K562 (cell line): ENCODE measurements around the gene ACADVL. TPM values are rescaled to one million over a fixed set of nuclear protein-coding genes. Genes with fewer than 3 reads are reported as not detected.
A peak's percentile ranks its signal among the peaks of the same experiment; 100 is the strongest.

ENCODE experiments used
- ATAC-seq: fragments of 200-7000 bp; cut with Tn5 transposase; 3 replicates; pipeline ENCODE4 v1.9.1; 2020; ENCODE audit warnings: moderate library complexity
- BruUV-seq: library from RNA; stranded (reverse); fragments of 400-500 nt; replicated peaks from 2 replicates; lab custom pipeline; 2021; lab: Mats Ljungman, UMichigan
- CTCF ChIA-PET: fragments of 300-600 bp; formaldehyde crosslinking; extraction: SDS; loops from one replicate; lab custom pipeline; 2021; ENCODE audit warnings: low intra/inter-chr PET ratio; lab: Yijun Ruan, JAX
- POLR2A ChIA-PET: fragments of 300-600, 350-650 bp; sonication (Branson Sonifier 250); formaldehyde crosslinking; extraction: SDS; loops from one replicate; lab custom pipeline; 2021; ENCODE audit warnings: antibody characterized with exemption, inconsistent platforms; lab: Yijun Ruan, JAX
- DNase-seq, 4 experiments: peaks; one replicate each; pipeline versions ENCODE4 v3.0.0 to v3.0.0-alpha.2; 2011 to 2018; ENCODE audit warnings: low spot score in 3 of 4, mixed read lengths in 3 of 4; ENCODE audit errors: extremely low read depth in 1 of 4
- FAIRE-seq: peaks from 2 replicates; lab custom pipeline; 2011; peaks lifted over from hg19 to GRCh38; lab: Jason Lieb, UNC
- H2AFZ ChIP-seq: 2 replicates; pipeline ENCODE4 v1.6.0; 2011; ENCODE audit warnings: low read depth, low read length, control low read depth, inconsistent platforms
- H3K27ac ChIP-seq: fragments of 200-600 bp; 3 replicates; pipeline ENCODE4 v1.8.0; 2011; ENCODE audit warnings: low read depth, mild to moderate bottlenecking, control low read depth, inconsistent platforms, low read length, moderate library complexity, mixed read lengths; ENCODE audit errors: extremely low read depth
- H3K27me3 ChIP-seq, 2 experiments: fragments of 300-600 bp in 1 of 2; 2 replicates in 1 of 2; 3 replicates in 1 of 2; pipeline versions ENCODE4 v1.6.0 to v1.8.0; 2011; ENCODE audit warnings: inconsistent platforms in 2 of 2, low read length in 2 of 2, mild to moderate bottlenecking in 1 of 2, mixed read lengths in 1 of 2, moderate library complexity in 1 of 2; ENCODE audit not compliant: control insufficient read depth in 2 of 2, insufficient read depth in 2 of 2
- H3K36me3 ChIP-seq: fragments of 300-600 bp; 3 replicates; pipeline ENCODE4 v1.8.0; 2011; ENCODE audit warnings: mild to moderate bottlenecking, low read length, inconsistent platforms; ENCODE audit not compliant: control insufficient read depth, insufficient read depth
- H3K4me1 ChIP-seq, 2 experiments: fragments of 200-600 bp in 1 of 2; replicated peaks in 1 of 2; 2 replicates in 1 of 2; 3 replicates in 1 of 2; pipeline versions ENCODE4 v1.5.1 to v1.8.0; 2011; ENCODE audit warnings: inconsistent platforms in 2 of 2, low read length in 2 of 2, mild to moderate bottlenecking in 1 of 2, mixed read lengths in 1 of 2, moderate library complexity in 1 of 2; ENCODE audit not compliant: control insufficient read depth in 2 of 2, insufficient read depth in 2 of 2
- H3K4me2 ChIP-seq: 2 replicates; pipeline ENCODE4 v1.6.1; 2011; ENCODE audit warnings: low read length, control low read depth, inconsistent platforms, mixed read lengths; ENCODE audit not compliant: insufficient read depth
- H3K4me3 ChIP-seq: fragments of 200-600 bp; sonication (generic), shearing (Covaris generic); 2 replicates; pipeline ENCODE4 v1.5.1; 2016; ENCODE audit warnings: control low read depth, inconsistent platforms
- H3K79me2 ChIP-seq: fragments of 200-600 bp; 3 replicates; pipeline ENCODE4 v1.8.0; 2011; ENCODE audit warnings: low read length, inconsistent platforms; ENCODE audit not compliant: control insufficient read depth, insufficient read depth
- H3K9ac ChIP-seq, 2 experiments: 2 replicates each; pipeline versions ENCODE4 v1.6.0 to v1.6.1; 2011; ENCODE audit warnings: low read depth in 2 of 2, low read length in 2 of 2, control low read depth in 1 of 2, inconsistent platforms in 1 of 2, mild to moderate bottlenecking in 1 of 2, mixed read lengths in 1 of 2; ENCODE audit not compliant: insufficient read depth in 1 of 2
- H3K9me1 ChIP-seq: one replicate; pipeline ENCODE4 v1.6.0; 2011; ENCODE audit warnings: inconsistent platforms, mild to moderate bottlenecking, low read length, moderate library complexity; ENCODE audit not compliant: control insufficient read depth, insufficient read depth
- H3K9me3 ChIP-seq: replicated peaks from 2 replicates; pipeline ENCODE4 v1.5.1; 2011; ENCODE audit warnings: low read depth, low read length, inconsistent platforms; ENCODE audit not compliant: control insufficient read depth, insufficient read depth
- H4K20me1 ChIP-seq: replicated peaks from 2 replicates; pipeline ENCODE4 v1.6.1; 2011; ENCODE audit warnings: low read length, inconsistent platforms, mixed read lengths; ENCODE audit not compliant: control insufficient read depth, insufficient read depth
- ATF1 ChIP-seq, 2 experiments: fragments of 450-650 bp in 1 of 2; IDR thresholded peaks; 2 replicates each; pipeline ENCODE4 v1.6.1; 2016; ENCODE audit warnings: missing compliant biosample characterization in 1 of 2, missing genetic modification characterization in 1 of 2
- BRCA1 ChIP-seq, 2 experiments: fragments of 450-650 bp in 1 of 2; sonication (generic) in 1 of 2; formaldehyde crosslinking in 1 of 2; IDR thresholded peaks; 2 replicates each; pipeline versions ENCODE4 v1.5.0 to v1.6.1; 2017 to 2020; ENCODE audit warnings: mild to moderate bottlenecking in 1 of 2, missing genetic modification reagents in 1 of 2
- HDGF ChIP-seq: fragments of 450-650 bp; IDR thresholded peaks from 2 replicates; pipeline ENCODE4 v1.6.1; 2016
- KDM5B ChIP-seq: fragments of 200-600 bp; sonication (generic); IDR thresholded peaks from 2 replicates; pipeline ENCODE4 v1.6.1; 2012; ENCODE audit warnings: low read depth, mild to moderate bottlenecking, moderate library complexity, low read length, control low read depth, inconsistent platforms; ENCODE audit not compliant: insufficient replicate concordance
- NRF1 ChIP-seq, 2 experiments: fragments of 450-650 bp; IDR thresholded peaks in 1 of 2; conservative IDR thresholded peaks in 1 of 2; 2 replicates each; pipeline ENCODE4 v1.6.1; 2014; ENCODE audit warnings: mild to moderate bottlenecking in 2 of 2
- POLR2G ChIP-seq: fragments of 200-400 bp; formaldehyde crosslinking; IDR thresholded peaks from 2 replicates; pipeline ENCODE4 v1.6.1; 2017; ENCODE audit warnings: low read depth, mild to moderate bottlenecking, antibody characterized with exemption, low read length, moderate library complexity
- ZKSCAN1 ChIP-seq: fragments of 150-350 bp; IDR thresholded peaks from 2 replicates; pipeline ENCODE4 v1.6.1; 2016; ENCODE audit warnings: low read depth, low read length
- WGBS: fragments of 100-300 bp; shearing (Covaris generic); methylation state at CpG from one replicate; pipeline ENCODE4 v1.1.6; 2016; ENCODE audit warnings: low coverage, mixed read lengths; ENCODE audit not compliant: insufficient coverage; ENCODE audit errors: missing lambda C conversion rate; 5-methylcytosine and 5-hydroxymethylcytosine counted together
- in situ Hi-C: fragments of 300-500 bp; cut with MboI; formaldehyde crosslinking; loops from 4 replicates; pipeline ENCODE4 v1.15.0; 2018; ENCODE audit warnings: inconsistent platforms, mixed read lengths
- intact Hi-C: fragments of 100-400 bp; cut with micrococcal nuclease; formaldehyde crosslinking; loops from 2 replicates; pipeline ENCODE4 v1.14.2; 2022
- polyA plus RNA-seq, 8 experiments: library from polyadenylated mRNA; depleted of rRNA in 4 of 8; stranded (reverse) in 5 of 8; unstranded in 3 of 8; fragments of >200 nt; fragmentation: Nextera tagmentation in 2 of 8; fragmentation: Illumina TruSeq in 1 of 8; extraction: Ambion mirVana in 2 of 8; extraction: Trizol in 1 of 8; gene quantifications; 2 replicates each; pipeline versions ENCODE4 v1.2.1 to v1.2.3, GENCODE V29; 2011 to 2014; ENCODE audit warnings: inconsistent platforms in 1 of 8, missing spikeins in 1 of 8
- total RNA-seq, 7 experiments: library from RNA; depleted of rRNA in 6 of 7; stranded (reverse); fragments of >200 nt in 6 of 7; fragmentation: Illumina TruSeq in 2 of 7; extraction: Trizol in 2 of 7; gene quantifications; 2 replicates each; pipeline versions ENCODE4 v1.2.1 to v1.2.3, GENCODE V29; 2011 to 2021; ENCODE audit warnings: low replicate concordance in 1 of 7
- TF ChIP-seq, protein P1 (sequence below): fragments of 250-450 bp; sonication (Bioruptor Pico); IDR thresholded peaks from 2 replicates; pipeline ENCODE4 v1.8.0; 2021; ENCODE audit warnings: borderline replicate concordance, mild to moderate bottlenecking, moderate library complexity; ENCODE audit not compliant: poor library complexity, severe bottlenecking
- TF ChIP-seq, protein P2 (sequence below): fragments of 450-650 bp; IDR thresholded peaks from one replicate; pipeline ENCODE4 v1.6.1; 2018; ENCODE audit warnings: mild to moderate bottlenecking, moderate library complexity; ENCODE audit not compliant: partially characterized antibody
- TF ChIP-seq, protein P3 (sequence below), 3 experiments: fragments of 200-800 bp in 1 of 3; sonication (Bioruptor generic) in 1 of 3; sonication (generic) in 1 of 3; formaldehyde crosslinking in 1 of 3; IDR thresholded peaks; 2 replicates each; pipeline versions ENCODE4 v1.6.1 to v1.8.0; 2016 to 2022; ENCODE audit warnings: mild to moderate bottlenecking in 2 of 3, missing compliant biosample characterization in 2 of 3, missing genetic modification characterization in 2 of 3, missing genetic modification reagents in 1 of 3

The ACADVL gene
- total and polyA plus RNA-seq, 9 of the 15 experiments (the other 6 are each of a cell fraction or from before 2014, with no cell fraction given), result 25.5 to 449 (median 214) TPM

DNA sequence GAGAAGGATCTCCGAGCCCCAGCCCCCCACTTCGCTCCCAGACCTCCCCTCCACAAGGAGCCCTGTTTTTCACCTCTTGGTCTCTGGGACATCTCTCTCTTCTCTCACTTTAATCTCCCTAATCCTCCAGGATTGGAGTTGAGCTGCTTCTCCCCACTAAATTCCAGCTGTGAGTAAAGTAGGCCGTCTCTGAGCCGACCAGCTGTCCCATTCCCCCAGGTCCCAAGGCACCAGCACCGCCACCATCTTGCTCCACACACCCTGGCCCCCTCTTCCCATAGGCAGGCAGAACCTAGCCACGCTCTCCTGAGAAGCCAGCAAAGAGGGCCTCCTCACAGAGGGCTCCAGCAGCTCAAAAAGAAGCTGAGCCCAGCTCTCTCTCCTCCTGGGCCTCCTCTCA is 980 bp upstream of the ACADVL start:
- peak overlapping the region; percentile 90 for H3K27ac ChIP-seq
- H3K27me3 ChIP-seq, result no peaks in the 10 kb centered on the region
- H3K9me3 ChIP-seq, result no peaks in the 10 kb centered on the region
- peaks cover 6% of the 10 kb centered on the region for H4K20me1 ChIP-seq
- peaks cover 44% of the 10 kb centered on the region for H3K79me2 ChIP-seq
- no TSS peak for BruUV-seq
- 23% methylated on average over 3 of the region's 6 CpGs for WGBS
- H3K4me3 ChIP-seq, result no peak overlapping the region
- intact Hi-C loops (no loop called here), in situ Hi-C loops (no loop called here)
- ATAC-seq (no peak), DNase-seq (no peak), FAIRE-seq (no peak)
- peak; percentile 5; the same call in 1 of the 2 replicates for TF ChIP-seq POLR2G
- TF ChIP-seq, protein P1, sequence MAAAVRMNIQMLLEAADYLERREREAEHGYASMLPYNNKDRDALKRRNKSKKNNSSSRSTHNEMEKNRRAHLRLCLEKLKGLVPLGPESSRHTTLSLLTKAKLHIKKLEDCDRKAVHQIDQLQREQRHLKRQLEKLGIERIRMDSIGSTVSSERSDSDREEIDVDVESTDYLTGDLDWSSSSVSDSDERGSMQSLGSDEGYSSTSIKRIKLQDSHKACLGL, result no peak
- ChIA-PET CTCF (no interaction called here), POLR2A (interaction anchor here (0.5 to 7.7 kb wide), 5 partner anchors 16 to 319 kb away, joined by 3 to 73 read pairs (median 4); partner anchors contain the start of genes DVL2, GABARAP and SLC16A13)
- H3K9ac ChIP-seq, result peak overlapping the region; percentile 90 to 99
- H2AFZ ChIP-seq, result peak overlapping the region; percentile 94
- peak overlapping the region; percentile 93 for H3K4me2 ChIP-seq
- peaks cover 40 to 56% of the 10 kb centered on the region in 2 experiments for H3K4me1 ChIP-seq
- H3K36me3 ChIP-seq, result peaks cover 33% of the 10 kb centered on the region; the same call in 2 of the 3 replicates
- H3K9me1 ChIP-seq, result peaks cover 6% of the 10 kb centered on the region

DNA sequence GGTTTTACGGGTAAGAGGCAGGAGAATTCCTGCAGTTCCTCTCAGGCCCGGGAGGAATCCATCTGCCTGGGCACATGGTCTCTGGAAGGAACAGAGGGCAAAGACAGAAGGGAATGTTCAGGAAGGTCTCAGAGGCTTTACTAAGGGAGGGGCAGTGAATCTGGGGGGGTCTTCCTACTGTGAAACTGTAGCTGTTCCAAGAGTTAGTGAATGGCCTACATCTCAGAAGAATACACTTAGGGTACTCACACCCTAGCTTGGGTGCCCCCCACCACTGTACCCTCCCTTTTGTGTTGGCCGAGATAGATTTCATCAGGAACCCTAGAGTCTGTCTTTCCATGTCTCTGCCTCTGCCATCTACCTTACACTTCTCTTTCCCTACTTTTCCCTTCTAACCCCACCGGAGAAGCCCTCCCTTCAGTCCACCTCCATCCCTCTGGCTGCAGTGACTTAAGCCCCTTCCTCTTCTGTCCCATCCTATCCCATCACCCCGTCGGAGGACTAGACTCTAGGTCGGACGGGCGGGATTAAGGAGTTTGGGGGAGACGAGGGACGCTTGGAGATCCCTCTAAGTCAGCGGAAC is 418 bp upstream of the ACADVL start:
- H4K20me1 ChIP-seq, result peaks cover 6% of the 10 kb centered on the region
- H3K36me3 ChIP-seq, result peaks cover 39% of the 10 kb centered on the region; the same call in 2 of the 3 replicates
- POLR2A ChIA-PET, result interaction anchor here (0.5 to 7.7 kb wide), 9 partner anchors 11 to 318 kb away, joined by 3 to 73 read pairs (median 3); partner anchors contain the start of genes DVL2, GABARAP, PHF23 and SLC16A13
- no TSS peak for BruUV-seq
- H3K9me1 ChIP-seq, result peaks cover 6% of the 10 kb centered on the region
- peak overlapping the region; percentile 90 to 99 for H3K9ac ChIP-seq
- intact Hi-C loops (no loop called here), in situ Hi-C loops (no loop called here)
- no peaks in the 10 kb centered on the region for H3K27me3 ChIP-seq
- no peak for FAIRE-seq
- no peak for DNase-seq
- peak overlapping the region; percentile 87 for H3K4me3 ChIP-seq
- H3K79me2 ChIP-seq, result peaks cover 42% of the 10 kb centered on the region
- CTCF ChIA-PET, result no interaction called here
- H3K27ac ChIP-seq, result peak overlapping the region; percentile 90
- H2AFZ ChIP-seq, result peak overlapping the region; percentile 94
- H3K4me2 ChIP-seq, result peak overlapping the region; percentile 93
- peaks cover 40 to 56% of the 10 kb centered on the region in 2 experiments for H3K4me1 ChIP-seq
- ATAC-seq, result no peak; the same call in 2 of the 3 replicates
- H3K9me3 ChIP-seq, result no peaks in the 10 kb centered on the region
- 15% methylated on average over 12 of the region's 12 CpGs for WGBS
- TF ChIP-seq, protein P2, sequence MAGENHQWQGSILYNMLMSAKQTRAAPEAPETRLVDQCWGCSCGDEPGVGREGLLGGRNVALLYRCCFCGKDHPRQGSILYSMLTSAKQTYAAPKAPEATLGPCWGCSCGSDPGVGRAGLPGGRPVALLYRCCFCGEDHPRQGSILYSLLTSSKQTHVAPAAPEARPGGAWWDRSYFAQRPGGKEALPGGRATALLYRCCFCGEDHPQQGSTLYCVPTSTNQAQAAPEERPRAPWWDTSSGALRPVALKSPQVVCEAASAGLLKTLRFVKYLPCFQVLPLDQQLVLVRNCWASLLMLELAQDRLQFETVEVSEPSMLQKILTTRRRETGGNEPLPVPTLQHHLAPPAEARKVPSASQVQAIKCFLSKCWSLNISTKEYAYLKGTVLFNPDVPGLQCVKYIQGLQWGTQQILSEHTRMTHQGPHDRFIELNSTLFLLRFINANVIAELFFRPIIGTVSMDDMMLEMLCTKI, result no peak
- no peak for TF ChIP-seq BRCA1 (IDR thresholded peaks at IDR 0.05)
- TF ChIP-seq BRCA1 (CRISPR knock-in tag; IDR thresholded peaks at IDR 0.05), result no peak
- no peak for TF ChIP-seq KDM5B
- TF ChIP-seq, protein P3, sequence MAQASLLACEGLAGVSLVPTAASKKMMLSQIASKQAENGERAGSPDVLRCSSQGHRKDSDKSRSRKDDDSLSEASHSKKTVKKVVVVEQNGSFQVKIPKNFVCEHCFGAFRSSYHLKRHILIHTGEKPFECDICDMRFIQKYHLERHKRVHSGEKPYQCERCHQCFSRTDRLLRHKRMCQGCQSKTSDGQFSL (CRISPR knock-in tag; IDR thresholded peaks at IDR 0.05), result no peak
- TF ChIP-seq, protein P3 (tag; IDR thresholded peaks at IDR 0.05), result no peak
- TF ChIP-seq NRF1 (conservative IDR thresholded peaks at IDR 0.05 in 1 of 2, IDR thresholded peaks at IDR 0.05 in 1 of 2), result no peak
- TF ChIP-seq ZKSCAN1, result no peak
- no peak for TF ChIP-seq ATF1 (CRISPR knock-in tag; IDR thresholded peaks at IDR 0.05)
- no peak for TF ChIP-seq ATF1 (tag; IDR thresholded peaks at IDR 0.05)
- 0 out of 2 replicates have a peak, but pooled peaks have one; percentile 86 for TF ChIP-seq HDGF
